NCI-H1436 (cell line): ENCODE data around the gene MPO.

Experiments
- DNase-seq: peaks from one replicate; lab custom pipeline; 2025; lab: John Stamatoyannopoulos, UW

MPO gene

DNA sequence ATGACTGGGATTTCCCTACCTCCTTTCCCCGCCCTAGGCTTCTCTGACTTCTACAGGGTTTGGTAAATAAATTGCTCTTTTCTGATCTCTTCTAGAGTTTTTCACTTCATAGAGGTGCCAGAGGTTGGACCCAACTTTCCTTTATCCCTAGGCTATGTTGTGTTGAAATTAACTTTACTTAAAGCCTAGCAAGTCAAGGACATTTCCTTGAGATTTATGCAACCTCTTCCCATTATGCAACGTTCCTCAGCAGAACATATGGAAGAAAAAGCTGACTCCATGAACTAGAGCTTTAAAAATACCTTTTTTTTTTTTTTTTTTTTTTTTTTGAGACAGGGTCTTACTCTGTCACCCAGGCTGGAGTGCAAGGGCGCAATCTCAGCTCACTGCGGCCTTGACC, 15.5 kb downstream of the MPO start:
- DNase-seq = no peak

DNA sequence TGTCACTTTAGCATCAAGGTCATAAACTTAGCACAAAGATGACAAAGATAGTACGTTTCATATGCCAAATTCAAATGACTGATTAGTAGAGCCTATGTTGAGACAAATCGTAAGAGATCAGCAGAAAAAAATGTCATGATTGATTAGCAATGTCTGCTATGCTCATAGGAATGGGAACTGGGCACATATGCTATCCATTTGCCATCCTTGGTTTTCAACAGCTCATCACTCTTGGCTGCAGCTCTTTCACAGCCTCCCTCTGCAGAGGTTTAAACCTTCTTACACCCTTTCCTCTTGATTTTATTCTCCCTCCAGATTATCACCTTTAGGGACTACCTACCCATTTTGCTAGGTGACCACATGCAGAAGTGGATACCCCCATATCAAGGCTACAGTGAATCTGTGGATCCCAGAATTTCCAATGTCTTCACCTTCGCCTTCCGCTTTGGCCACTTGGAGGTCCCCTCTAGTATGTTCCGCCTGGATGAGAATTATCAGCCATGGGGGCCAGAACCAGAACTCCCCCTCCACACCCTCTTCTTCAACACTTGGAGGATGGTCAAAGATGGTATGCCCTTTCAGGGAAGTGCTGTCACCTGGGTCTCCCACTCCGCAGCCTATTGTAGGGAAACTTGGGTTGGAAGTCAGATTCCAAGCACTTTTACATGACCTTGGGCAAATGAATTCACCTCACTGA, 16.2 kb downstream of the MPO start:
- no peak for DNase-seq

DNA sequence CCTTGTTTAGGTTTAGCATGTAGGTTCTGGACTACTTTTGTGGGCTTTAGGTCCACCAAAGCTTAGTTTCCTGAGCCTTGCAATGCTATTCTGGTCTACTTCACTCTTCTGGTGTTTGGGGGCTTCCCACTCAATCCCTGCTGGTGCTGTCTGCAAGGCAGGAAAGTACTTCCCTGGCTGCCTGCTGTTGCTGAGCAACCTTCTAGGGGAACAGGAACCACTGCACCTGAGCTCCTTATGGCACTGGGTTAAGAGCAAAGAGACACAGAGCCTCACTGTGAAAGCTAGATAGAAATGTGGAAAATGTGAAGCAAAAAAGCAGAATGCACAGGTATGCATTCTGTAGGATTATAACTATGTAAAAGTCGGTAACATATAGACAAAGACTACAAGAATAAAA, 17.0 kb downstream of the MPO start:
- no peak for DNase-seq

- DNase-seq = no peak
Measured at GRCh38 chr17:58262149-58262548, 18.6 kb downstream of the MPO start.

DNA sequence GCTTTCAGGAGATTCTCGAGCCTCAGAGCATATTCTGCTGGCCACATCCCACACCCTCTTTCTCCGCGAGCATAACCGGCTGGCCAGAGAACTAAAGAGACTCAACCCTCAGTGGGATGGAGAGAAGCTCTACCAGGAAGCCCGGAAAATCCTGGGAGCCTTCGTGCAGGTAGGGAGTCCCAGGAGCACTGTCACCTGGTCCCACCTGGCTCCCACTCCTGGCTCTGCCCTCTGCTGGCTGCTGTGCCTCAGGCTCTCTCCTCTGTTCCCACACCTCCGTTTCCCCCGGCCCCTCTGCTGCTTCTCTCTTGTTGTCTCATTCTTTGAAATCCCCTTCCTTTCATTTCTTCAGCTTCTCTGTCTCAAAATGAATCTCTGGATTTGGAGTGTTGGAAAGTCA, 25.9 kb downstream of the MPO start:
- no peak for DNase-seq

DNA sequence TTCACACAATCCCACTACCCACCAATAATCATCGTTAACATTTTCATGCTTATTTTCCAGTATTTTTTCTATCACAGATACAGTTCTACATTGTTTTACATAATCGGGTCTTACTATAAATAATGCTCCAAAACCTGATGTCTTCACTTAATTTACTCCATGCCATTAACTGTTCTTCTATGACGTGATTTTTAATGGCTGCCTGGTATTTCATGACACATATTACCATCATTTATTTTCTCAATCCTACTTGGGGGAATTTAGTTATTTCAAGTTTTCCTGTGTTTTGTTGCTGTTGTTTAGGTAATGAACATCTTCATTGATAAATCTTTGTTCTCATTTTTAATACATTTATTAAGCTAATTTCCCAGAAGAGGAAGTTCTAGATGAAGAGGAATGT, 27.7 kb downstream of the MPO start:
- no peak for DNase-seq

GRCh38 chr17:58252141-58252540, 28.6 kb downstream of the MPO start:
- no peak for DNase-seq

DNA sequence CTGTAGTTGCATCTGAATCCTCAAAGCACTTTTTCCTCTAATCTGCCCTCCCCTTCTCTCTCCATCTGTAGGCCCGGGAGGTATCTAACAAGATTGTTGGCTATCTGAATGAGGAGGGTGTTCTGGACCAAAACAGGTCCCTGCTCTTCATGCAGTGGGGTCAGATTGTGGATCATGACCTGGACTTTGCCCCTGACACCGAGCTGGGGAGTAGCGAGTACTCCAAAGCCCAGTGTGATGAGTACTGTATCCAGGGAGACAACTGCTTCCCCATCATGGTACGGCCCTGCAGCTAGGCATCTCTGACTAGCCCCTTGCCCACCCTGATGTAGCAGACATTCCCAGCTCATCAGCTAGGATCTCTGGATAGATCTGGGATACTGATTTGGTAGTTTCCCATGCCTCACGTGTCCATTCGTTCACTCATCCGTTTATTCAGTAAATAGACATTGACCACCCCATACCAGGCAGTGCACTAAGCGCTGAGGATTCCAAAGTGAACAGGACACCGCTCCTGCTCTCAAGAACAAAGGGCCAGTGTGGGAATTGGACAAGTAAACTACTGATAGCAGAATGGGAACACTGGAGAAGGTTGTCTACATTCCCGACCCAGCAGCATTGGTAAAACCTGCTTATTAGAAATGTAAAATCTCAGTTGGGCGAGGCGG, 30.3 kb downstream of the MPO start:
- DNase-seq = no peak

- DNase-seq = peak; percentile 42
Measured at GRCh38 chr17:58249270-58250133, 31.2 kb downstream of the MPO start.

- no peak for DNase-seq
Measured at GRCh38 chr17:58248955-58249269, 31.8 kb downstream of the MPO start.

- no peak for DNase-seq
Measured at GRCh38 chr17:58247511-58248363, 33.0 kb downstream of the MPO start.

GRCh38 chr17:58246781-58247180, 34.0 kb downstream of the MPO start:
- DNase-seq = no peak

DNA sequence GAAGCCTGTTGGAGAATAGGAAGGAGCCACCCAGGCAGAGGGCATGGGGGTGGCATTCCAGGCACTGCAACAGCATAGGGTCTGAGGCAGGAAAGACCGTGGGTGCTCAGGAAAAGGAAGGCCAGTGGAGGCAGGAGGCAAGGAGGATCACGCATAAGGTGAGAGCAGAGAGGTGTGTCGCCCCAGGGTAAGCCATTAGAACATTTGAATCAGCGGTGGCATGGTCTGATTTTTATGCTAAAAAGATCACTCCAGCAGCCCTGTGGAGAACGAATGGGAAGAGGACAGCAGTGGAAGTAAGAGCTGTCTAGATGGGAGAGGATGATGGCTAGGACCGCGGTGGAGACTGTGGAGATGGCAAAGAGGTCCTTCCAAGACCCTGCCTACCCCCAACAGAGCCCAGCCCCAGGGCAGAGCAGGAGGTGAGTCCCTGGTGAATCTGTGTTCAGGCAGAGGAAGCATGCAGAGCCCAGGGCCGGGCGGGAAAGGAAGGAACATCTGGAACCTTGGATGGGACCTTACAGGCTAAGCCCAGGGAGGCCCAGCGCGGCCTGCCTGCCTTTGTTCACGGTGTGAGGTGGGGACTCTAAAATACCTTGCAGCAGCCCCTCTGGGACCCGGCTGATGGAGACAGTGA, 34.5 kb downstream of the MPO start:
- DNase-seq = no peak

DNA sequence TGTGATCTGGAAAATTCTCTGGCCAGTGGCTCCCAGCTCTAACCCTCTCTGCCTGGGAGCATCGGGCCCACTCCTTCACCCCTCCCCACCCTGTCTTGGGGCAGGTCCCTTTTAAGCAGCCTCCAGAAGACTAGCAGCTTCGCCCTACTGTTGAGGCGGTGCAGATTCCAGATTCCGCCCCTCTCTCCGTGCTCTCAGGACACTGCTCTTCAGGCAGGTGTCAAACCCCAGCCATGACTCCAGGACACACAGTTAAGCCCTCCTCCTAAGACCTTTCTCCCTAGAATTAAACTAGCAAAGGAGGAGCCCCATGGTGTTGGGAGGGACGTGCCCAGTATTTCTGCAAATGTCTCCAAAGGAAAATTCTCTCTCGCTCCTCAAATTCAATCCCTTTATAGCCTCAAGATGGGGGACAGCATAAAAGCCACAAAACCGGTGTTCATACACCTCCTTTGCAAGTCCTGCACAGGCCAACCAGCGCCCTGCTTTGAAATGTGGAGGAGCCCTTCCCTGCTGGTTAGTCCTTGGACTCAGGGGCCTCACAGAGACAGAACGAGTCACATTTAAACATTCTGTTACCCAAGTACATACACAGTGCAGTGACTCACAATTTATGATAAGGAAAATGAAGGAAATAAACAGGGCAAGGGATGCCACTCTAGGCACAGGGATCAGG, 35.2 kb downstream of the MPO start:
- no peak for DNase-seq

DNA sequence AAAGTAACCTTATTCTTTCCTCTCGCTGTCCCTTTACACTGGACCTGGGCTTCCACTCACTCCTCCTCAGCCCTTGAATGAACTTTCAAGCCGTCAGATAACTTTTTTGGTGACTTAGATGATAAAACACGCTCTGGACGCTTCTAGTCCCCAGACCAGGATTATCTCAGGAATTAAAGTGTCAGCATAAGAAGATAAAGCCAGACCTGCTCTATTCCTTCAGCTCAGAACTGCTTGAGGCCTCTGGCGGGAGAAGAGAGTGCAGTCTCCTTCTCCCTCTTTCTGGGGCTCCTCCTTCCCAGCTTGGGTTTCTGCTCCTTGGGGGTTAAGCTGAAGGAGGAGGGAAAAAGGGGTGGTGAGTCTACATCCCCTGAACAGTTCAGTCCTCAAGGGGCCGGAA, 35.8 kb downstream of the MPO start:
- no peak for DNase-seq

- no peak for DNase-seq
Measured at GRCh38 chr17:58242171-58242784, 38.5 kb downstream of the MPO start.

DNA sequence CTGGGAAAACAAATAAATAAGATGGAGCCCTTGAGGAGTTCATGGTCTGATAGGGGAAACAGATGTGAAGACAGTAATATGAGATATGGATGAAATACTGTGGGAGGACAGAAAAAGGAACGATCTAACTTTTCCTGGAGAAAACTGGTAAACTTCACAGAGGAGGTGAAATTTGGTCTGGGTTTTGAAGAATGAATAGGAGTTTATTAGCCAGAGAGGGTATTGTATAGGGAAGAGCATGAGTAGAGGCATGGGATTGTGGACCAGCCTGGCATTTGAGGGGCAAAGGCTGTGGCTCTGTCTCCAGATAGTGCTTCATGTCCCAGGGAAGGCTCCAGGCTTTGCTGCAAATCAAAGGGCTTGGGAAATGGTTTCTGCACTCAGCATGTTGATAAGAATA, 40.7 kb downstream of the MPO start:
- no peak for DNase-seq

- DNase-seq = no peak
Measured at GRCh38 chr17:58238147-58238634, 42.5 kb downstream of the MPO start, which contains the start of gene LPO. TSS of gene LPO (plus strand) at chr17:58238584. CDS start at chr17:58242980, 4,396 bp downstream.

GRCh38 chr17:58236394-58236793, 44.3 kb downstream of the MPO start:
- no peak for DNase-seq

- no peak for DNase-seq
Measured at GRCh38 chr17:58235821-58236220, 44.9 kb downstream of the MPO start.
